Stimulated activated CD8-positive, alpha-beta memory T cell treated with anti-CD3 and anti-CD28 coated beads, Interleukin-2, amount 100 ng/mL, for 48 hours (primary cell): ENCODE measurements around the gene TSC22D3.
A peak's percentile ranks its signal among the peaks of the same experiment; 100 is the strongest.

Experiments
- DNase-seq, 2 donors: peaks; one replicate each; pipeline ENCODE4 v3.0.0-alpha.2; 2020; ENCODE audit warnings: low read depth in 2 of 2

The TSC22D3 gene

GRCh38 chrX:107730991-107731766 is 44.4 kb downstream of the TSC22D3 start:
- no peak for DNase-seq

- no peak for DNase-seq
Measured at GRCh38 chrX:107730298-107730655, 45.3 kb downstream of the TSC22D3 start.

GRCh38 chrX:107729558-107730297 is 45.9 kb downstream of the TSC22D3 start:
- no peak for DNase-seq

- DNase-seq, result no peak
Measured at GRCh38 chrX:107728371-107729099, 47.1 kb downstream of the TSC22D3 start.

GRCh38 chrX:107726816-107727534 is 48.6 kb downstream of the TSC22D3 start:
- no peak for DNase-seq

- DNase-seq, result no peak
Measured at GRCh38 chrX:107725761-107726555, 49.6 kb downstream of the TSC22D3 start.

GRCh38 chrX:107724653-107725052 is 50.9 kb downstream of the TSC22D3 start:
- DNase-seq, result no peak

- no peak for DNase-seq
Measured at GRCh38 chrX:107723511-107723910, 52.1 kb downstream of the TSC22D3 start.

- no peak for DNase-seq
Measured at GRCh38 chrX:107721966-107722707, 53.5 kb downstream of the TSC22D3 start.

GRCh38 chrX:107721318-107721717 is 54.3 kb downstream of the TSC22D3 start:
- no peak for DNase-seq

- DNase-seq, result peak; percentile 44 to 54
Measured at GRCh38 chrX:107718156-107718621, 57.4 kb downstream of the TSC22D3 start.

- peak; percentile 65 to 68 for DNase-seq
Measured at GRCh38 chrX:107716816-107717700, 58.5 kb downstream of the TSC22D3 start.

GRCh38 chrX:107716118-107716684 is 59.4 kb downstream of the TSC22D3 start:
- no peak for DNase-seq

GRCh38 chrX:107715331-107716117 is 60.1 kb downstream of the TSC22D3 start:
- DNase-seq, result no peak

GRCh38 chrX:107714206-107714891 is 61.2 kb downstream of the TSC22D3 start:
- DNase-seq, result no peak

GRCh38 chrX:107713543-107714205 is 61.9 kb downstream of the TSC22D3 start:
- no peak for DNase-seq

- no peak for DNase-seq
Measured at GRCh38 chrX:107713203-107713542, 62.4 kb downstream of the TSC22D3 start.
